ENCODE data around the gene EMC9.
"Not testable (repeated sequence)": the region's sequence is repeated elsewhere in the genome, so short reads cannot be mapped to it uniquely, and the experiment has no call there.

EMC9 gene

DNA sequence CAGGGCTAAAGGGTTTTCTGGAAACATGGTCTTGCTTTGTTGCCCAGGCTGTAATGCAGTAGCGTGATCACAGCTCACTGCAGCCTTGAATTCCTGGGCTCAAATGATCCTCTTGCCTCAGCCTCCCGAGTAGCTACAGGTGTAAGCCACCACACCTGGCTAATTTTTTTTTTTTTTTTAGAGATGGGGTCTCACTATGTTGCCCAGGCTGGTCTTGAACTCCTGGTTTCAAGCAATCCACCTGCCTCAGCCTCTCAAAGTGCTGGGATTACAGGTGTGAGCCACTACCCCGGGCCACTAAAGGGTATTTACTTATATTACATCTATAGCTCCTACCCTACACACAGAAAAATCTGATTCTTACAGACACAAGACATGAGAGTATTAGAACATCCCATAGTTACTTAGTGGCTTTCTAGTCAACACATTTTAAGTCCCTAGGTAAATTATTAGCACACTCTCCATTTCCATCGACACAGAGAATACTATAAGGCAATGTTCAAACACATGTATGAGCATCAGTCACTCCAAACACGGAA is 33.0 kb downstream of the EMC9 start:
- no peak overlapping the region for H3K4me3 ChIP-seq (ENCODE audit: low read depth, low read length)
- no peak for DNase-seq (ENCODE audit: low read depth)
- TF ChIP-seq, protein P1, sequence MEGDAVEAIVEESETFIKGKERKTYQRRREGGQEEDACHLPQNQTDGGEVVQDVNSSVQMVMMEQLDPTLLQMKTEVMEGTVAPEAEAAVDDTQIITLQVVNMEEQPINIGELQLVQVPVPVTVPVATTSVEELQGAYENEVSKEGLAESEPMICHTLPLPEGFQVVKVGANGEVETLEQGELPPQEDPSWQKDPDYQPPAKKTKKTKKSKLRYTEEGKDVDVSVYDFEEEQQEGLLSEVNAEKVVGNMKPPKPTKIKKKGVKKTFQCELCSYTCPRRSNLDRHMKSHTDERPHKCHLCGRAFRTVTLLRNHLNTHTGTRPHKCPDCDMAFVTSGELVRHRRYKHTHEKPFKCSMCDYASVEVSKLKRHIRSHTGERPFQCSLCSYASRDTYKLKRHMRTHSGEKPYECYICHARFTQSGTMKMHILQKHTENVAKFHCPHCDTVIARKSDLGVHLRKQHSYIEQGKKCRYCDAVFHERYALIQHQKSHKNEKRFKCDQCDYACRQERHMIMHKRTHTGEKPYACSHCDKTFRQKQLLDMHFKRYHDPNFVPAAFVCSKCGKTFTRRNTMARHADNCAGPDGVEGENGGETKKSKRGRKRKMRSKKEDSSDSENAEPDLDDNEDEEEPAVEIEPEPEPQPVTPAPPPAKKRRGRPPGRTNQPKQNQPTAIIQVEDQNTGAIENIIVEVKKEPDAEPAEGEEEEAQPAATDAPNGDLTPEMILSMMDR (IDR thresholded peaks at IDR 0.05; ENCODE audit: low read depth, low read length, missing control alignments): no peak

DNA sequence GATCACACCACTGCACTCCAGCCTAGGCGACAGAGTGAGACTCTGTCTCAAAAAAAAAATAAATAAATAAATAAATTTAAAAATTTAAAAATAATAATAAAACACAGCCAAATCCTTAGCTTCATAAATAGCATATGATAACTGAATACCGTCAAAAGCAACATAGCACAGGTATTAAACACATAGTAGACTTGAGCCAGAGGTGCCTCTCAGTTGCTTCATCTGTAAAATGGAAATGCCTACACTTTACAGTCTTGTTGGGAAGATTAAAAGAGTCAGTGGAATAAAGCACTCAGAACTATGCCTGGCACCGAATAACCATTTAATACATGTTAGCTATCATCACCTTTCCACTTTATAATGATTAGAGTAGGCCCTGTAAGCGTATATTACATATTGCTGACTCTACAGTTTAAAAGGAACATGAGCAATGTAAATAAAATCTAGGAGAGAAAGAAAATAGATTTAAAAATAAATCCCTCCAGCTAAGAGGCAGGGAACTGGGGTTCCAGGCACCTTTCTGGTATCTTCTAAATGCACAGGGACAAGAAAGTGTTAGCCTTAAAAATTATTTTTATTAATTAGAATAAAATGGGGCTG is 34.6 kb downstream of the EMC9 start:
- TF ChIP-seq, protein P1 (IDR thresholded peaks at IDR 0.05; ENCODE audit: low read depth, low read length, missing control alignments): no peak
- no peak for DNase-seq (ENCODE audit: low read depth)
- H3K4me3 ChIP-seq (ENCODE audit: low read depth, low read length): no peak overlapping the region

DNA sequence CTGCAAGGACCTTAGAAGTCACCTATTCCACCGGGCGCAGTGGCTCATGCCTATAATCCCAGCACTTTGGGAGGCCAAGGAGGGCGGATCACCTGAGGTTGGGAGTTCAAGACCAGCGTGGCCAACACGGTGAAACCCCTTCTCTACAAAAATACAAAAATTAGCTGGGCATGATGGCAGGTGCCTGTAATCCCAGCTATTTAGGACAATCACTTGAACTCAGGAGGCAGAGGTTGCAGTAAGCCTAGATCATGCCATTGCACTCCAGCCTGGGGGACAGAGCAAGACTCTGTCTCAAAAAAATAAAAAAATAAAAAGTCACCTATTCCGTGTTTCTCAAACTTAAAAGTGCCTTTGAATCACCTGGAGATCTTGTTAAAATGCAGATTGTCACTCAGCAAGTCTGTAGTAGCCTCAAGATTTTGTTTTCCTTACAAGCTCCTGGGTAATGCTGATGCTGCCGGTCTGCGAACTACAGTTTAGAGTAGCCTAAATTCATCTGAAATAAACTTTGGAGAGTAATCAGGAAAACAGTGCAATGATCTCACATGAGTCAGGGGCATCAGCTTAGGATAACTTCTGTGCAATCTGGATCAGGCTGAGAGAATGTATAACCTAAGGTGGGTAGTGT is 35.7 kb downstream of the EMC9 start:
- not testable (repeated sequence) for DNase-seq (ENCODE audit: low read depth); H3K4me3 ChIP-seq (ENCODE audit: low read depth, low read length)

DNA sequence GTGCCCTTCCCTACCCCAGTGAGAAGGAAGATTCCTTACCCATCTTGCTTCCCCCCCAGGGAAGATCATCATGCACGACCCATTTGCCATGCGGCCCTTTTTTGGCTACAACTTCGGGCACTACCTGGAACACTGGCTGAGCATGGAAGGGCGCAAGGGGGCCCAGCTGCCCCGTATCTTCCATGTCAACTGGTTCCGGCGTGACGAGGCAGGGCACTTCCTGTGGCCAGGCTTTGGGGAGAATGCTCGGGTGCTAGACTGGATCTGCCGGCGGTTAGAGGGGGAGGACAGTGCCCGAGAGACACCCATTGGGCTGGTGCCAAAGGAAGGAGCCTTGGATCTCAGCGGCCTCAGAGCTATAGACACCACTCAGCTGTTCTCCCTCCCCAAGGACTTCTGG is 37.9 kb downstream of the EMC9 start:
- no peak for DNase-seq (ENCODE audit: low read depth)
- no peak overlapping the region for H3K4me3 ChIP-seq (ENCODE audit: low read depth, low read length)
- TF ChIP-seq, protein P1 (IDR thresholded peaks at IDR 0.05; ENCODE audit: low read depth, low read length, missing control alignments): no peak

DNA sequence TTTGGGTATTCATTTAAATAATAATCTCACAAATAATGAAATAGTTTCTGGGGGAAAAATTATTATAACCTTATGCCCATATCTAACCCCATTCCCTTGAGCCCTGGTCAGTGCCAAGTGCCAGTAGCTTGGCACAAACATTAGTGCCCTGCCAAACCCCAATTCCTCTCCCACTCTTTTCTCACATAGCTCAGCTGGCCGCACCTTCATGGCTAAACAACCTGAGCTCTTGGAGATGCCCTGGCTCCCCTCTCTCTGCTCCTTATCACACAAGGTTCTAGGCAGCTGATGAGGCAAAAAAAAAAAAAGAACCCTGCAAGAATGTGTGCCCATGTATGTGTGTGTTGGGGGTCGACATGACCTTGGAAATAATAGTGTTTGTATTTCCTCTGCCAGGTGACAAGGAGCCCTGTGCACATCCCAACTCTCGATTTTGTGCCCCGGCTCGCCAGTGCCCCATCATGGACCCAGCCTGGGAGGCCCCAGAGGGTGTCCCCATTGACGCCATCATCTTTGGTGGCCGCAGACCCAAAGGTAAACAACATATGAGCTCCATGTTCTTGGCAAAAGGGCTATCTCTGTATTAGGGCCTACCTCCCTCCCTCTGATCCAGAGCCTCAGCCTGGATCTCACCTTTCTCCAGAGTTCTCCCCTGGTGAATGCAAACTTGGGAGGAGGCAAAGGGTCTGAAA is 38.9 kb downstream of the EMC9 start:
- no peak for DNase-seq (ENCODE audit: low read depth)
- H3K4me3 ChIP-seq (ENCODE audit: low read depth, low read length): no peak overlapping the region
- TF ChIP-seq, protein P1 (IDR thresholded peaks at IDR 0.05; ENCODE audit: low read depth, low read length, missing control alignments): no peak

DNA sequence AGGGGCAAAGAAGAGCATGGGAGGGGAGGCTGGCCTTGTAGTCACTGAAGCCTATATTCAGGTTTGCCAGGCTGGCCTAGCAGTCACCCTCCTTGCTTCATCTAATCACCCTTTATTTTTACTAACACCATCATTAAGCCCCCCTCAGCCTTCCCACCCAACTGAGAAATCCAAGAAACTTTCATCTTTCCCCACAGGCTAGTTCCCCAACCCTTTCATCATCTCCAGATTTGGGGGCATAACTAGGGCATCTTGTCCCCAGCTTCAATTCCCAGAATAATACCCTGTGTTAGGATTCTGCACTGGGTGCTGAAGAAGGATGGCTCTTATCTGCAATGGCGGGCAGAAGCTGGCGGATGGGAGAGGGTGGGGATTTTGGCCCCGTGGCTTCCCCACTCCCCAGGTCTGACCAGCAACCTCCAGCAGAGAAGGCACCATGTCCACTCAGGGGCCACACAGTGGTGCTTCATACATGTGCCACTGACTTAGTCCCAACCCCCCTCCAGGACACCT is 40.4 kb downstream of the EMC9 start:
- TF ChIP-seq, protein P1 (IDR thresholded peaks at IDR 0.05; ENCODE audit: low read depth, low read length, missing control alignments): no peak
- no peak overlapping the region for H3K4me3 ChIP-seq (ENCODE audit: low read depth, low read length)
- DNase-seq (ENCODE audit: low read depth): no peak

DNA sequence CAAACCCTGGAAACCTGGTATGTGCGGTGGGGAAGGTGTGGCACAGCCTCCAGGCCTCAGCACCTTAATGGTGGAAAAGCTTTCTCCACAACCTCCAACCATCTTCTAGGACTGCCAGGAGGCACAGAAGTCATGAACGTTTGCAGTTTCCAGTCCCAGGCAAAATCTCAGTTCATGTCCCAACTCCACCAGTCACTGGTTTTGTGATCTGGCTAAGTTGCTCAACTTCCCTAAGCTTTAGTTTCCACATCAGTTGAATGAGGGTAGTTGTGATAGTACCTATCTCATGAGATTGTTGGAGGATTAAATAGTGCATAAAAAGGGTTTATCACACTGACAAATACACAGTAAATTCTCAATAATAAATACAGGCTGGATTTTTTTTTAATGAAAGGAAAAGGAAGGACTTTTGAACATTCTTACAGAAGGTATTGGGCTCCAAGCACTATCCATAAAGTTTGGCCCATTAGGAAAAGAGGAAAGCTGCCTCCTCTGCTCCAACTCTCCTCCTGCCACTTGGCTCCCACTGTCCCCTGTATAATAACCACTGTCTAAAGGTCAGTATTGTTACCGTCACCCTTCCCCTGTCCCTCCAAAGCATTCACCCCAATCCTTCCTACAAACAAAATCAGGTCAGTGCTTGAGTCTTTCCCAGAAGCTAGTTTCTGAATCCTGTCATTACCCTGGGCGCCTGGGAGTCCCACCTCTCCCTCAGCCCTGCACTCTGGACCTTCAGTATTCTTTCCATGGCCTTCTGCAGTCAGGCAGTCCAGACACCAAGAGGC is 41.0 kb downstream of the EMC9 start:
- TF ChIP-seq, protein P1 (IDR thresholded peaks at IDR 0.05; ENCODE audit: low read depth, low read length, missing control alignments): no peak
- no peak for DNase-seq (ENCODE audit: low read depth)
- no peak overlapping the region for H3K4me3 ChIP-seq (ENCODE audit: low read depth, low read length)

All from GM12864 (cell line).